Neural cell (in vitro differentiated cells): Measurements from ENCODE around the gene ALDH4A1. TPM values are rescaled to one million over a fixed set of nuclear protein-coding genes. Genes with fewer than 3 reads are reported as not detected.
"Not testable (repeated sequence)": the region's sequence is repeated elsewhere in the genome, so short reads cannot be mapped to it uniquely, and the experiment has no call there.

ENCODE experiments used
- H2AFZ ChIP-seq: fragments of 200-600, 300-800 bp; sonication (generic), shearing (Covaris generic); 2 replicates; pipeline ENCODE4 v1.6.0; 2014; ENCODE audit warnings: low read depth, mild to moderate bottlenecking, antibody characterized with exemption, low read length, moderate library complexity
- H3F3A ChIP-seq: fragments of 200-600 bp; shearing (Covaris generic); 2 replicates; pipeline ENCODE4 v1.6.1; 2016; ENCODE audit warnings: mild to moderate bottlenecking, moderate library complexity, mixed read lengths, antibody characterized with exemption, low read length; ENCODE audit not compliant: insufficient read depth, poor library complexity, severe bottlenecking
- H3K27ac ChIP-seq: fragments of 200-600, 300-800 bp; sonication (generic), shearing (Covaris generic); 2 replicates; pipeline ENCODE4 v1.5.1; 2014; ENCODE audit warnings: mild to moderate bottlenecking, low read length, moderate library complexity
- H3K27me3 ChIP-seq: fragments of 300-800, 200-600 bp; sonication (generic), shearing (Covaris generic); 2 replicates; pipeline ENCODE4 v1.6.0; 2014; ENCODE audit warnings: mild to moderate bottlenecking, low read depth, low read length, moderate library complexity; ENCODE audit not compliant: insufficient read depth
- H3K36me3 ChIP-seq: fragments of 300-800, 200-600 bp; sonication (generic), shearing (Covaris generic); 2 replicates; pipeline ENCODE4 v1.5.1; 2014; ENCODE audit warnings: mild to moderate bottlenecking, antibody characterized with exemption, low read length, moderate library complexity; ENCODE audit not compliant: insufficient read depth
- H3K4me2 ChIP-seq: fragments of 300-800, 200-600 bp; sonication (generic), shearing (Covaris generic); 2 replicates; pipeline ENCODE4 v1.6.0; 2014; ENCODE audit warnings: mild to moderate bottlenecking, low read length
- H3K4me3 ChIP-seq: fragments of 300-800, 200-600 bp; sonication (generic), shearing (Covaris generic); 2 replicates; pipeline ENCODE4 v1.5.1; 2014; ENCODE audit warnings: mild to moderate bottlenecking, low read length, moderate library complexity
- H3K79me2 ChIP-seq: fragments of 200-600 bp; shearing (Covaris generic); replicated peaks from 2 replicates; pipeline ENCODE4 v1.6.0; 2014; ENCODE audit warnings: mild to moderate bottlenecking, low read length, moderate library complexity; ENCODE audit not compliant: insufficient read depth
- H3K9ac ChIP-seq: fragments of 300-800, 200-600 bp; sonication (generic), shearing (Covaris generic); 2 replicates; pipeline ENCODE4 v1.6.1; 2016; ENCODE audit warnings: mild to moderate bottlenecking, low read length, mixed read lengths
- H3K9me2 ChIP-seq: fragments of 200-600 bp; shearing (Covaris generic); 2 replicates; pipeline ENCODE4 v1.6.1; 2016; ENCODE audit warnings: mild to moderate bottlenecking, low read length, mixed read lengths; ENCODE audit not compliant: insufficient read depth
- H3K9me3 ChIP-seq: fragments of 200-600, 300-800 bp; sonication (generic), shearing (Covaris generic); 2 replicates; pipeline ENCODE4 v1.6.1; 2016; ENCODE audit warnings: mild to moderate bottlenecking, mixed run types, low read length, moderate library complexity, mixed read lengths
- H4K20me1 ChIP-seq: fragments of 200-600 bp; shearing (Covaris generic); 2 replicates; pipeline ENCODE4 v1.6.1; 2016; ENCODE audit warnings: mild to moderate bottlenecking, mixed run types; ENCODE audit not compliant: insufficient read depth
- EP300 ChIP-seq: fragments of 450-650 bp; conservative IDR thresholded peaks from 2 replicates; pipeline ENCODE4 v1.6.1; 2014; ENCODE audit warnings: antibody characterized with exemption, mild to moderate bottlenecking, moderate library complexity; ENCODE audit not compliant: poor library complexity, severe bottlenecking
- EZH2 ChIP-seq: fragments of 200-600, 300-800 bp; shearing (Covaris generic), sonication (generic); IDR thresholded peaks from 2 replicates; pipeline ENCODE4 v1.6.1; 2014; ENCODE audit warnings: antibody characterized with exemption, low read length, borderline replicate concordance, mild to moderate bottlenecking; ENCODE audit not compliant: insufficient read depth, poor library complexity, severe bottlenecking
- MXI1 ChIP-seq: fragments of 450-650 bp; conservative IDR thresholded peaks from 2 replicates; pipeline ENCODE4 v1.6.1; 2014; ENCODE audit warnings: antibody characterized with exemption, mild to moderate bottlenecking; ENCODE audit not compliant: poor library complexity, severe bottlenecking
- POLR2AphosphoS5 ChIP-seq: IDR thresholded peaks from 2 replicates; pipeline ENCODE4 v1.6.1; 2012
- RAD21 ChIP-seq: fragments of 450-650 bp; conservative IDR thresholded peaks from 2 replicates; pipeline ENCODE4 v1.6.1; 2014; ENCODE audit warnings: antibody characterized with exemption, mild to moderate bottlenecking, moderate library complexity
- REST ChIP-seq: IDR thresholded peaks from 2 replicates; pipeline ENCODE4 v1.6.1; 2012; ENCODE audit warnings: borderline replicate concordance
- SMC3 ChIP-seq: fragments of 450-650 bp; conservative IDR thresholded peaks from 2 replicates; pipeline ENCODE4 v1.6.1; 2014; ENCODE audit warnings: antibody characterized with exemption, mild to moderate bottlenecking, moderate library complexity; ENCODE audit not compliant: poor library complexity
- TAF1 ChIP-seq: IDR thresholded peaks from 2 replicates; pipeline ENCODE4 v1.6.1; 2012; ENCODE audit warnings: low read depth
- polyA plus RNA-seq: library from polyadenylated mRNA; depleted of rRNA; stranded (reverse); fragments of >200 nt; gene quantifications from 2 replicates; pipeline ENCODE4 v1.2.3, GENCODE V29; 2014
- TF ChIP-seq, protein P1 (sequence below): fragments of 450-650 bp; IDR thresholded peaks from 2 replicates; pipeline ENCODE4 v1.5.1; 2014; ENCODE audit warnings: antibody characterized with exemption, mild to moderate bottlenecking, moderate library complexity; ENCODE audit not compliant: poor library complexity, severe bottlenecking

The ALDH4A1 gene
- polyA plus RNA-seq, 1 donor from 2014 or later: 11.0 TPM

DNA sequence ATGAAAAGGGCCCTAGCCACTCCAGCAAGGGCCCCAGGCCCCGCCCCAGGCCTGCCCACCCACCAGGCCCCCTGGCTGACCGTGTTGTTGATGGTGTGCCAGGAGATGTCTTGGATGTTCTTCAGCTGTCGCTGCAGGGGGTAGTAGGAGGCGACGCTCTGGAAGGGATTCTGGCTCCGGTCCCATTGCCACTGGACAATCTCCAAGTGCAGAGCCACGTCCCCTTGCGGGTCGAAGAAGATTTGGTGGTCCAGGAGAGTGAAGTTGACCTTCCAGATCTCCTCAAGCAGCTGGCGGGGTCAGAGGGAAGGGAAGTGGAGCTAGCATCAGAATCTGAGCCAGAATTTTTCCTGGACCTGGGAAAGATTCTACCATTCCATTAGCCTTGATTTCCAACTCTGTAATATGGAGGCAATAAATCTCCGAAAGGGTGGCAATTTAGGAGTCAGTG, 53.1 kb downstream of the ALDH4A1 start:
- no peaks in the 10 kb centered on the region for H3F3A ChIP-seq
- H3K27me3 ChIP-seq: no peaks in the 10 kb centered on the region
- no peak overlapping the region for H3K9ac ChIP-seq
- no peak overlapping the region for H3K4me3 ChIP-seq
- H3K9me2 ChIP-seq: no peaks in the 10 kb centered on the region
- no peak overlapping the region for H2AFZ ChIP-seq
- TF ChIP-seq, protein P1, sequence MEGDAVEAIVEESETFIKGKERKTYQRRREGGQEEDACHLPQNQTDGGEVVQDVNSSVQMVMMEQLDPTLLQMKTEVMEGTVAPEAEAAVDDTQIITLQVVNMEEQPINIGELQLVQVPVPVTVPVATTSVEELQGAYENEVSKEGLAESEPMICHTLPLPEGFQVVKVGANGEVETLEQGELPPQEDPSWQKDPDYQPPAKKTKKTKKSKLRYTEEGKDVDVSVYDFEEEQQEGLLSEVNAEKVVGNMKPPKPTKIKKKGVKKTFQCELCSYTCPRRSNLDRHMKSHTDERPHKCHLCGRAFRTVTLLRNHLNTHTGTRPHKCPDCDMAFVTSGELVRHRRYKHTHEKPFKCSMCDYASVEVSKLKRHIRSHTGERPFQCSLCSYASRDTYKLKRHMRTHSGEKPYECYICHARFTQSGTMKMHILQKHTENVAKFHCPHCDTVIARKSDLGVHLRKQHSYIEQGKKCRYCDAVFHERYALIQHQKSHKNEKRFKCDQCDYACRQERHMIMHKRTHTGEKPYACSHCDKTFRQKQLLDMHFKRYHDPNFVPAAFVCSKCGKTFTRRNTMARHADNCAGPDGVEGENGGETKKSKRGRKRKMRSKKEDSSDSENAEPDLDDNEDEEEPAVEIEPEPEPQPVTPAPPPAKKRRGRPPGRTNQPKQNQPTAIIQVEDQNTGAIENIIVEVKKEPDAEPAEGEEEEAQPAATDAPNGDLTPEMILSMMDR: no peak
- TF ChIP-seq EP300 (no peak), POLR2AphosphoS5 (no peak), REST (no peak), MXI1 (no peak), RAD21 (no peak), EZH2 (no peak), TAF1 (no peak), SMC3 (no peak)
- H3K36me3 ChIP-seq: no peaks in the 10 kb centered on the region
- no peaks in the 10 kb centered on the region for H3K9me3 ChIP-seq
- H3K79me2 ChIP-seq: no peaks in the 10 kb centered on the region
- no peaks in the 10 kb centered on the region for H4K20me1 ChIP-seq
- H3K4me2 ChIP-seq: no peak overlapping the region
- H3K27ac ChIP-seq: no peak overlapping the region

- not testable (repeated sequence) for H3K9me2 ChIP-seq, H4K20me1 ChIP-seq, H3K36me3 ChIP-seq, H3K4me2 ChIP-seq, H3K9ac ChIP-seq, H3K9me3 ChIP-seq, H3F3A ChIP-seq, H2AFZ ChIP-seq, H3K4me3 ChIP-seq, H3K27ac ChIP-seq, H3K27me3 ChIP-seq, H3K79me2 ChIP-seq
These were observed 54.6 kb downstream of the ALDH4A1 start for GRCh38 chr1:18847723-18848122.

- no peaks in the 10 kb centered on the region for H3K79me2 ChIP-seq
- TF ChIP-seq EZH2 (no peak), REST (no peak), EP300 (no peak), POLR2AphosphoS5 (no peak), TAF1 (no peak), SMC3 (no peak), RAD21 (no peak), MXI1 (no peak)
- TF ChIP-seq, protein P1: no peak
- no peaks in the 10 kb centered on the region for H3F3A ChIP-seq
- no peaks in the 10 kb centered on the region for H3K9me2 ChIP-seq
- H3K9ac ChIP-seq: no peak overlapping the region
- H4K20me1 ChIP-seq: no peaks in the 10 kb centered on the region
- no peak overlapping the region for H3K4me3 ChIP-seq
- H3K27ac ChIP-seq: no peak overlapping the region
- H2AFZ ChIP-seq: no peak overlapping the region
- no peak overlapping the region for H3K4me2 ChIP-seq
- no peaks in the 10 kb centered on the region for H3K36me3 ChIP-seq
- no peaks in the 10 kb centered on the region for H3K9me3 ChIP-seq
- no peaks in the 10 kb centered on the region for H3K27me3 ChIP-seq
These were observed 62.2 kb downstream of the ALDH4A1 start for GRCh38 chr1:18840145-18840544.
